Measurements from ENCODE around the gene NEK11.

DNA sequence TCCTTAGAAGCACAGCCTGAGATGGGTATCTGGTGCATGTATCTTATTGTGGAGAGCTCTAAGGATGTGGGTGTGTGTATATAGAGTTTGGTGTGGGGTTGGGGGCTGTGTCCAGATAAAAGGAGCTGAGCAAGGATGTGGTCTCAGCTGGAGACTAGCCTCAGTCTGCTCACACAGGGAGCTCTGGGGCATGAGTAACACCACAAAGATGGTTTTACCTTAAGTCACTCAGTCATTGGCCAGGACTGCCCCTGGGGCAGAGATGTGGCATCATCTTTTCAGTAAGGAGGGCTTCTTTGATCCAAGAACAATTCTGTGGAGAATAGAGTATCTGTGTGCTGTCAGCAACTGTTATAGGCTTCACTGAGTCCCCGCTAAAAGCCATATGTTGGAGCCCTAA lies 191.5 kb downstream of the NEK11 start:
- TF ChIP-seq, protein P1, sequence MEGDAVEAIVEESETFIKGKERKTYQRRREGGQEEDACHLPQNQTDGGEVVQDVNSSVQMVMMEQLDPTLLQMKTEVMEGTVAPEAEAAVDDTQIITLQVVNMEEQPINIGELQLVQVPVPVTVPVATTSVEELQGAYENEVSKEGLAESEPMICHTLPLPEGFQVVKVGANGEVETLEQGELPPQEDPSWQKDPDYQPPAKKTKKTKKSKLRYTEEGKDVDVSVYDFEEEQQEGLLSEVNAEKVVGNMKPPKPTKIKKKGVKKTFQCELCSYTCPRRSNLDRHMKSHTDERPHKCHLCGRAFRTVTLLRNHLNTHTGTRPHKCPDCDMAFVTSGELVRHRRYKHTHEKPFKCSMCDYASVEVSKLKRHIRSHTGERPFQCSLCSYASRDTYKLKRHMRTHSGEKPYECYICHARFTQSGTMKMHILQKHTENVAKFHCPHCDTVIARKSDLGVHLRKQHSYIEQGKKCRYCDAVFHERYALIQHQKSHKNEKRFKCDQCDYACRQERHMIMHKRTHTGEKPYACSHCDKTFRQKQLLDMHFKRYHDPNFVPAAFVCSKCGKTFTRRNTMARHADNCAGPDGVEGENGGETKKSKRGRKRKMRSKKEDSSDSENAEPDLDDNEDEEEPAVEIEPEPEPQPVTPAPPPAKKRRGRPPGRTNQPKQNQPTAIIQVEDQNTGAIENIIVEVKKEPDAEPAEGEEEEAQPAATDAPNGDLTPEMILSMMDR (conservative IDR thresholded peaks at IDR 0.05 in 1 of 2, IDR thresholded peaks at IDR 0.05 in 1 of 2; ENCODE audit: extremely low read depth in 1 of 2, insufficient read depth in 1 of 2, low read depth in 1 of 2, low read length in 2 of 2) = no peak
- no peak for TF ChIP-seq EZH2 (IDR thresholded peaks at IDR 0.05; ENCODE audit: borderline replicate concordance, low read length)
